Ishikawa (cell line): ENCODE measurements around the gene ERVV-1.

Experiments
- CEBPB ChIP-seq: IDR thresholded peaks from 2 replicates; pipeline ENCODE4 v1.6.1; 2012
- CREB1 ChIP-seq: IDR thresholded peaks from 2 replicates; pipeline ENCODE4 v1.6.1; 2012; ENCODE audit warnings: low read depth
- EGR1 ChIP-seq: IDR thresholded peaks from 2 replicates; pipeline ENCODE4 v1.6.1; 2012
- EP300 ChIP-seq: IDR thresholded peaks from 2 replicates; pipeline ENCODE4 v1.6.1; 2012; ENCODE audit warnings: borderline replicate concordance
- FOXM1 ChIP-seq: IDR thresholded peaks from 2 replicates; pipeline ENCODE4 v1.6.1; 2012; ENCODE audit warnings: low read depth, borderline replicate concordance
- MAX ChIP-seq: IDR thresholded peaks from 2 replicates; pipeline ENCODE4 v1.6.1; 2012
- NFIC ChIP-seq: IDR thresholded peaks from 2 replicates; pipeline ENCODE4 v1.6.1; 2012
- RAD21 ChIP-seq: IDR thresholded peaks from 2 replicates; pipeline ENCODE4 v1.6.1; 2012; ENCODE audit warnings: low read depth
- REST ChIP-seq: IDR thresholded peaks from 2 replicates; pipeline ENCODE4 v1.6.1; 2012; ENCODE audit warnings: low read depth, mild to moderate bottlenecking
- TAF1 ChIP-seq: IDR thresholded peaks from 2 replicates; pipeline ENCODE4 v1.6.1; 2012; ENCODE audit warnings: low read depth, mild to moderate bottlenecking
- TCF12 ChIP-seq: IDR thresholded peaks from 2 replicates; pipeline ENCODE4 v1.6.1; 2012; ENCODE audit warnings: low read depth
- TEAD4 ChIP-seq: IDR thresholded peaks from 2 replicates; pipeline ENCODE4 v1.6.1; 2012
- USF1 ChIP-seq: IDR thresholded peaks from 2 replicates; pipeline ENCODE4 v1.6.1; 2012
- YY1 ChIP-seq: IDR thresholded peaks from 2 replicates; pipeline ENCODE4 v1.6.1; 2012; ENCODE audit warnings: low read depth
- ZBTB7A ChIP-seq: IDR thresholded peaks from 2 replicates; pipeline ENCODE4 v1.6.1; 2012; ENCODE audit warnings: low read depth

ERVV-1 gene

GRCh38 chr19:53013621-53014020 is at the start of gene ERVV-1:
Gene ERVV-1, plus strand, starts transcription at chr19:53013921. Its CDS starts 170 bp downstream, at chr19:53014091.
- TF ChIP-seq MAX (no peak), TCF12 (no peak), EGR1 (no peak)

- TF ChIP-seq TCF12 (no peak), RAD21 (no peak), EP300 (no peak), CREB1 (no peak), MAX (no peak), YY1 (no peak), CEBPB (no peak), TAF1 (no peak), NFIC (no peak), USF1 (no peak), EGR1 (no peak), TEAD4 (no peak), REST (no peak)
Measured at GRCh38 chr19:52967772-52968171, 45.9 kb upstream of the ERVV-1 start.

GRCh38 chr19:52981329-52981728 is 32.4 kb upstream of the ERVV-1 start:
- TF ChIP-seq CEBPB: no peak
- no peak for TF ChIP-seq REST
- TF ChIP-seq EGR1: no peak
- no peak for TF ChIP-seq YY1
- no peak for TF ChIP-seq FOXM1
- TF ChIP-seq MAX: no peak
- no peak for TF ChIP-seq EP300
- TF ChIP-seq CREB1: no peak
- TF ChIP-seq NFIC: no peak
- TF ChIP-seq TAF1: no peak
- TF ChIP-seq ZBTB7A: no peak
- no peak for TF ChIP-seq TEAD4
- no peak for TF ChIP-seq USF1
- no peak for TF ChIP-seq TCF12
- TF ChIP-seq RAD21: no peak

GRCh38 chr19:52987221-52987620 is 26.5 kb upstream of the ERVV-1 start:
- no peak for TF ChIP-seq NFIC
- TF ChIP-seq YY1: no peak
- no peak for TF ChIP-seq FOXM1
- TF ChIP-seq USF1: no peak
- no peak for TF ChIP-seq CREB1
- TF ChIP-seq EGR1: no peak
- TF ChIP-seq REST: no peak
- no peak for TF ChIP-seq CEBPB
- TF ChIP-seq MAX: no peak
- TF ChIP-seq EP300: no peak
- no peak for TF ChIP-seq ZBTB7A
- no peak for TF ChIP-seq TAF1
- no peak for TF ChIP-seq TCF12
- TF ChIP-seq RAD21: no peak
- TF ChIP-seq TEAD4: no peak
